A549 (cell line): ENCODE measurements around the gene DCBLD1. TPM values are rescaled to one million over a fixed set of nuclear protein-coding genes. Genes with fewer than 3 reads are reported as not detected.

ENCODE experiments used
- ATAC-seq, 2 experiments: fragments of 200-7000 bp in 1 of 2; fragments of >200 bp in 1 of 2; cut with Nextera tagmentation in 1 of 2; cut with Tn5 transposase in 1 of 2; 3 replicates each; pipeline versions ENCODE4 v1.8.0 to v1.9.1; 2018 to 2020; ENCODE audit warnings: mild to moderate bottlenecking in 1 of 2, moderate library complexity in 1 of 2
- CTCF ChIA-PET: fragments of 300-600 bp; sonication (Branson Sonifier 250); formaldehyde crosslinking; extraction: SDS; loops from one replicate; lab custom pipeline; 2021; ENCODE audit warnings: antibody characterized with exemption, inconsistent platforms; lab: Yijun Ruan, JAX
- POLR2A ChIA-PET: fragments of 350-600 bp; formaldehyde crosslinking; extraction: SDS; loops from one replicate; lab custom pipeline; 2021; ENCODE audit warnings: antibody characterized with exemption, inconsistent platforms; lab: Yijun Ruan, JAX
- DNase-seq, 2 experiments: peaks; one replicate each; pipeline versions ENCODE4 v3.0.0 to v3.0.0-alpha.2; 2011 to 2016; ENCODE audit warnings: low read depth in 1 of 2, low spot score in 1 of 2
- FAIRE-seq: peaks from 2 replicates; lab custom pipeline; 2011; peaks lifted over from hg19 to GRCh38; lab: Jason Lieb, UNC
- H3K27ac ChIP-seq, 2 experiments: fragments of >200 bp; sonication (Bioruptor Twin); formaldehyde crosslinking; 3 replicates each; pipeline ENCODE4 v1.5.1; 2016 to 2017
- H3K4me1 ChIP-seq: fragments of >200 bp; sonication (Bioruptor Twin); formaldehyde crosslinking; 3 replicates; pipeline ENCODE4 v1.6.1; 2016
- H3K4me2 ChIP-seq: fragments of >200 bp; sonication (Bioruptor Twin); formaldehyde crosslinking; 3 replicates; pipeline ENCODE4 v1.6.1; 2016
- H3K4me3 ChIP-seq: fragments of >200 bp; sonication (Bioruptor Twin); formaldehyde crosslinking; 3 replicates; pipeline ENCODE4 v1.5.1; 2016
- H3K9me3 ChIP-seq: fragments of >200 bp; sonication (Bioruptor Twin); formaldehyde crosslinking; 3 replicates; pipeline ENCODE4 v1.6.1; 2016
- BCL3 ChIP-seq: fragments of >200 bp; sonication (Bioruptor Twin); formaldehyde crosslinking; IDR thresholded peaks from 3 replicates; pipeline ENCODE4 v1.6.1; 2016
- BHLHE40 ChIP-seq: IDR thresholded peaks from 2 replicates; pipeline ENCODE4 v1.6.1; 2012; ENCODE audit warnings: low read depth, low read length, inconsistent platforms
- EHF ChIP-seq: fragments of 250-450 bp; sonication (Bioruptor Pico); IDR thresholded peaks from 2 replicates; pipeline ENCODE4 v1.5.0; 2020; ENCODE audit warnings: mild to moderate bottlenecking
- ESRRA ChIP-seq: fragments of 150-350 bp; IDR thresholded peaks from 2 replicates; pipeline ENCODE4 v1.6.1; 2014; ENCODE audit warnings: mild to moderate bottlenecking, low read length, borderline replicate concordance
- FOSB ChIP-seq: fragments of 250-450 bp; sonication (Bioruptor Pico); IDR thresholded peaks from 2 replicates; pipeline ENCODE4 v1.5.0; 2020; ENCODE audit warnings: mild to moderate bottlenecking, moderate library complexity
- FOXS1 ChIP-seq: fragments of 250-450 bp; sonication (Bioruptor Pico); IDR thresholded peaks from 2 replicates; pipeline ENCODE4 v1.5.0; 2020; ENCODE audit warnings: mild to moderate bottlenecking, moderate library complexity
- HEYL ChIP-seq: fragments of 250-450 bp; sonication (Bioruptor Pico); IDR thresholded peaks from 2 replicates; pipeline ENCODE4 v1.8.0; 2021; ENCODE audit warnings: mild to moderate bottlenecking, moderate library complexity
- HOXB5 ChIP-seq: fragments of 250-450 bp; sonication (Bioruptor Pico); IDR thresholded peaks from 2 replicates; pipeline ENCODE4 v1.5.0; 2020; ENCODE audit warnings: mild to moderate bottlenecking, moderate library complexity
- MAZ ChIP-seq: fragments of 150-350 bp; IDR thresholded peaks from 2 replicates; pipeline ENCODE4 v1.6.1; 2014; ENCODE audit warnings: antibody characterized with exemption, low read depth, low read length, borderline replicate concordance
- MYC ChIP-seq: IDR thresholded peaks from 2 replicates; pipeline ENCODE4 v1.6.1; 2012; ENCODE audit warnings: mild to moderate bottlenecking, inconsistent platforms, low read length, improper control_type of control experiment, borderline replicate concordance
- NFE2L2 ChIP-seq: fragments of 150-350 bp; conservative IDR thresholded peaks from 2 replicates; pipeline ENCODE4 v1.6.1; 2014; ENCODE audit warnings: low read length
- NR3C1 ChIP-seq: fragments of >200 bp; sonication (Bioruptor Twin); formaldehyde crosslinking; IDR thresholded peaks from 3 replicates; pipeline ENCODE4 v1.6.1; 2017
- PHF8 ChIP-seq: fragments of 200-600 bp; sonication (generic); IDR thresholded peaks from 2 replicates; pipeline ENCODE4 v1.6.1; 2016; ENCODE audit warnings: low read depth, mild to moderate bottlenecking, antibody characterized with exemption, moderate library complexity, borderline replicate concordance
- POLR2A ChIP-seq: IDR thresholded peaks from 2 replicates; pipeline ENCODE4 v1.6.1; 2012; ENCODE audit warnings: mild to moderate bottlenecking, low read length
- RFX5 ChIP-seq: fragments of 450-650 bp; IDR thresholded peaks from 2 replicates; pipeline ENCODE4 v1.7.1; 2014; ENCODE audit warnings: antibody characterized with exemption, mild to moderate bottlenecking, moderate library complexity
- TFCP2L1 ChIP-seq: fragments of 250-450 bp; sonication (Bioruptor Pico); IDR thresholded peaks from 2 replicates; pipeline ENCODE4 v1.5.0; 2021; ENCODE audit warnings: mild to moderate bottlenecking
- USF2 ChIP-seq: fragments of 450-650 bp; IDR thresholded peaks from 2 replicates; pipeline ENCODE4 v1.6.1; 2014; ENCODE audit warnings: antibody characterized with exemption
- ZNF302 ChIP-seq: fragments of 250-450 bp; sonication (Bioruptor Pico); IDR thresholded peaks from 2 replicates; pipeline ENCODE4 v1.9.0; 2021; ENCODE audit warnings: inconsistent platforms, mild to moderate bottlenecking, moderate library complexity
- ZSCAN20 ChIP-seq: fragments of 250-450 bp; sonication (Bioruptor Pico); IDR thresholded peaks from 2 replicates; pipeline ENCODE4 v1.8.0; 2022; ENCODE audit warnings: mild to moderate bottlenecking, moderate library complexity
- WGBS: methylation state at CpG from one replicate; pipeline ENCODE4 v1.1.6; 2017; ENCODE audit errors: missing lambda C conversion rate; 5-methylcytosine and 5-hydroxymethylcytosine counted together
- polyA plus RNA-seq, 4 experiments: library from polyadenylated mRNA; depleted of rRNA in 3 of 4; stranded (reverse); fragments of >200 nt; fragmentation: RNase III in 1 of 4; extraction: RNeasy Plus Mini Kit Qiagen cat#74134 plus additional on column Dnase treatment in 1 of 4; gene quantifications; 2 replicates in 3 of 4; 3 replicates in 1 of 4; pipeline ENCODE4 v1.2.3, GENCODE V29; 2011 to 2017

DCBLD1 gene
- polyA plus RNA-seq, 2 of the 4 experiments (the other 2 are of a cell fraction): 49.1 to 60.4 TPM

GRCh38 chr6:117521791-117522502, 39.5 kb downstream of the DCBLD1 start (continued):
- 0 out of 3 replicates have a peak, but pooled peaks have one; percentile 41 for TF ChIP-seq BCL3

GRCh38 chr6:117525607-117526006, 43.1 kb downstream of the DCBLD1 start:
- Histone ChIP-seq H3K9me3 (no peaks in the 10 kb centered on the region), H3K27ac (peak overlapping the region in 1 of 2 experiments; percentile 62; a peak in 2 of 6 replicates), H3K4me3 (no peak overlapping the region), H3K4me1 (peaks cover 97% of the 10 kb centered on the region), H3K4me2 (no peak overlapping the region)
- WGBS: 94% methylated on average over 2 of the region's 2 CpGs
- FAIRE-seq (no peak), ATAC-seq (no peak), DNase-seq (no peak)
- no peak for TF ChIP-seq EHF (CRISPR knock-in tag)
- TF ChIP-seq PHF8: no peak
- TF ChIP-seq HEYL: no peak
- TF ChIP-seq HOXB5 (CRISPR knock-in tag): no peak
- no peak for TF ChIP-seq FOSB
- TF ChIP-seq NR3C1: no peak
- no peak for TF ChIP-seq ESRRA
- TF ChIP-seq ZSCAN20 (CRISPR knock-in tag): no peak
- no peak for TF ChIP-seq USF2
- TF ChIP-seq RFX5: no peak
- no peak for TF ChIP-seq MYC
- TF ChIP-seq MAZ: no peak
- no peak for TF ChIP-seq TFCP2L1 (CRISPR knock-in tag)
- ChIA-PET CTCF (interaction anchor here (0.8 to 1.2 kb wide), 3 partner anchors 22 to 75 kb away, joined by 3 to 4 read pairs (median 4); no protein-coding TSS in a partner anchor), POLR2A (no interaction called here)

- peak; percentile 51; the same call in 1 of the 2 replicates for TF ChIP-seq NFE2L2
- TF ChIP-seq POLR2A: no peak
- no peak for TF ChIP-seq BHLHE40
These were observed 48.2 kb downstream of the DCBLD1 start for GRCh38 chr6:117530467-117531242.

GRCh38 chr6:117531346-117531745, 48.9 kb downstream of the DCBLD1 start:
- peak overlapping the region; percentile 9 to 48; a peak in 4 of 6 replicates for H3K27ac ChIP-seq
- H3K9me3 ChIP-seq: no peaks in the 10 kb centered on the region
- TF ChIP-seq ZNF302 (CRISPR knock-in tag) (no peak), FOXS1 (CRISPR knock-in tag) (no peak), USF2 (no peak), NFE2L2 (no peak), ZSCAN20 (CRISPR knock-in tag) (no peak)
- TF ChIP-seq, all 56 proteins: peak for 0
- POLR2A ChIA-PET: no interaction called here
- Histone ChIP-seq H3K4me1 (peaks cover 63% of the 10 kb centered on the region), H3K4me2 (no peak overlapping the region), H3K4me3 (no peak overlapping the region)
- DNase-seq (no peak), ATAC-seq (no peak), FAIRE-seq (no peak)
- CTCF ChIA-PET: interaction anchor here (1.0 to 1.9 kb wide), 2 partner anchors 17 to 81 kb away, joined by 3 to 4 read pairs; no protein-coding TSS in a partner anchor
- 93% methylated on average over 6 of the region's 6 CpGs for WGBS

More at GRCh38 chr6:117530467-117531242, 48.2 kb downstream of the DCBLD1 start:
- Histone ChIP-seq H3K4me1 (peaks cover 63% of the 10 kb centered on the region), H3K9me3 (no peaks in the 10 kb centered on the region), H3K4me3 (no peak overlapping the region), H3K4me2 (0 out of 3 replicates have a peak overlapping the region, but pooled peaks have one; percentile 6), H3K27ac (peak overlapping the region; percentile 31 to 74; a peak in 4 of 6 replicates)
- DNase-seq (no peak), ATAC-seq (no peak), FAIRE-seq (no peak)
- ChIA-PET POLR2A (no interaction called here), CTCF (interaction anchor here (1.0 kb wide), 1 partner anchor 81 kb away, joined by 3 read pairs; no protein-coding TSS in a partner anchor)
- WGBS: 97% methylated on average over 4 of the region's 4 CpGs
